GM18870 (cell line): ENCODE results near the gene ESYT2.

Experiments used
- ATAC-seq: cut with Tn5 transposase; IDR thresholded peaks from one replicate; pipeline ENCODE4 v1.9.1; 2021; ENCODE audit warnings: moderate library complexity; ENCODE audit not compliant: unreplicated experiment

ESYT2 gene

DNA sequence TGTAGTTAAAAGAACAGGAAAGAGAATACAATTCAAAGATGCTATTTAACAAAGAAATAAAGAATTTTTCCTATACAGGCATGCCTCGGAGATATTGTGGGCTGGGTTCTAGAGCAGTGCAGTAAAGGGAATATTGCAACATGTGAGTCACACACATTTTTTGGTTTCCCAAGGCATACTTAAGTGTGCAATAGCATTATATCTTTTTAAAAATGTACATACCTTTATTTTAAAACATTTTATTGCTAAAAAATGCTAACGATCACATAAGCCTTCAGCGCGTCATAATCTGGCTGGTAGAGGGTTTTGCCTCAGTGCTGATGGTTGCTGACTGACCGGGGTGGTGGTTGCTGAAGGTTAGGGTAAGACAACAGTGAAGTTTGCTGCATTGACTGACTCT, 54.4 kb downstream of the ESYT2 start:
- no peak for ATAC-seq

- ATAC-seq, result no peak
Measured at GRCh38 chr7:158772916-158773315, 56.4 kb downstream of the ESYT2 start.

- ATAC-seq, result no peak
Measured at GRCh38 chr7:158771213-158771834, 58.0 kb downstream of the ESYT2 start.

- no peak for ATAC-seq
Measured at GRCh38 chr7:158767707-158768106, 61.6 kb downstream of the ESYT2 start.

DNA sequence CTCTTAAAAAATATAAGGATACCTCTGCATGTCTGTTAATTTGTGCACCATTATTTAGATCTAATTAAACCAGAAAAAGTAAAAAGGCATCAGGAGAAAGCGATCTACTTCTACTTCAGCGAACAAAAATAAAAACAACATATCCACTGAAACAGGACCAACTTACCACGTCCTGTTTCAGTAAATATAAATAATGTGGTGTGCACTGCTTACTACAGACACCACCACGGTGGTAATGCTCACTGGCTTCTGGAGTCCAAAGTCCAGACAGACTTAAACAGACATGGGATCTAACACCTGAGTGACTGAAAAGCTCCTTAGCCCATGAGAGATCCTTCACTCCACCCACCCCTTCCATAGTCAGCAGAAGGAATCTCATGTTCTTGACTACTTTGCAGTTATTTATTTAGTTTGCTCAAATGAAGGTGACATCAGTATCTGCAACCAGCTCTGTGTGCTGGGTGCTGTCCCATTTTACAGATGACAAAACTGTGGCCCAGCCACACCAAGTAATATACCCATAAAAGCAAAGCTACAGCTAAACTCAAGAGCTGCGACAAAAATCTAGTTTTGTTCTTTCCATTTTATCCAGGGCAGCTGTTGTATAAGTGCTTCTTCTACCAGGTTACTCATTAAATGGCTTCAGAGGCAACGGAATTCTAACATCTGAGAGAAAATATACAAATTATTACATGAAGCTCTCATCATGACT, 62.6 kb downstream of the ESYT2 start:
- ATAC-seq, result peak; percentile 74

DNA sequence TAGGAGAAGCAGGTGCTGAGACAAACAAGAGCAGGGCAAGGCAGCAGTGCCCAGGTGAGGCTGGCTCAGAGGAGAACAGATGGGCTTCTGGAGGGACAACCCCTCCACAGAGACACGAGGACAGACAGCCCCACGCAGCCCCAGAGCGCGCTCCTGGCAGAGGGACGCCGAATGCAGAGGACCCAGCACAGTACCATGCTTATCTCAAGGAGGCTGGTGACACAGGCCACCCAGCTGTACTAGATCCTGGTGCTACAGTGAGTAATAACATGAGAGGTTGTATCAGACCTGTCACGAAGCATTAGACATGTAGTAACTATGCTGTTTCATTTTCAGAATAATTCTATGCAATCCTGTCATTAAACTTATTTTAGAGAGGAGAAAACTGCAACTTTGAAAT, 64.3 kb downstream of the ESYT2 start:
- ATAC-seq, result no peak

GRCh38 chr7:158763454-158764033, 65.8 kb downstream of the ESYT2 start:
- ATAC-seq, result no peak

DNA sequence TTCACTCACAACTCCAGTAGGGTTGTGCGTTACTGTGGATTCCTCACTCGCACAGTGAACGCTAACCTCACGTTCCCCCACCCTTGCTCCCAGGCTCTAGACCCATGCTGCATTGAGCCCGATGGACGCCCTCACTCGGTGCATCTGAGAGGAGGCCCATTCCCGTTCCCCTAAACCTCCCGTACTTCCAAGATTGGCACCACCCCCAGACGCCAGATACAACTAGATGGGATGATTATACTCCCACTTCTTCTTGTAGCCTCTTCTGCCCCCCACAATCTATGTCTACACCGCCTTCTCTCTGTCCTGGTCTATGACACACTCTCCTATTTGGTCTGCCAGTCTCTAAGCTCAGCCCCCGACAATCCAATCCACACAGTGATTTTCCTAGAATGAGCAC, 67.4 kb downstream of the ESYT2 start:
- no peak for ATAC-seq

DNA sequence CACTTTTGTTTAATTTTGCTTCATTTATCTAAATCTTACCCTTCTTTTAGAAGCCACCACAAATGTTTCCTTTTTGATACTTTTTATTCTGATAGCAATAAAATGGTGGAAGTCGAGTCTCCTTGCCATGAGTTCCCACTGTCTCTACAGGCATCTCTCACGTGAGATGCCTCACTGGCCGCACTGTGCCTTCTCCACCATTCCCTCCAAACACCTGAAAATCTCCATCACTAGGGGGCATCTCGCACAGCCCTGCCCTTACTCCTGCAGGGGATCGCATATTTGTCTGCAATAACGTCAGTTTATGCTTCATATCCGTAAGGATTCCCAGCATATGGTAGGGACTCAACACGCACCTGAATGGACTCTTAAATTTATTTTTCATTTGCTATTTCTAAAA, 68.4 kb downstream of the ESYT2 start:
- no peak for ATAC-seq

DNA sequence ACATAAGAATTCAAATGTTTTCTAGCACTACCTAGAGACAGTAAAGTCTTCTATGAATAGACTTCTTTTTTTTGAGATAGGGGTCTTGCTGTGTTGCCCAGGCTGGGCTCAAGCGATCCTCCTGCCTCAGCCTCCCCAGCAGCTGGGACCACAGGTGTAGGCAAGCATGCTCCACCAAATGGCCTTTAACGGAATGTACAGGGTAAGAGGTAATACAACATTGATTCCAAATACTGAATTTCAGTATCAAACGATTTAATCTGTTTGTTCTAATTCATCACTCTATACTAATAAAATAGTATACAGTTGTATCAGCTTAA, 68.9 kb downstream of the ESYT2 start:
- ATAC-seq, result no peak

GRCh38 chr7:158759749-158760444, 69.4 kb downstream of the ESYT2 start:
- no peak for ATAC-seq

GRCh38 chr7:158759245-158759614, 70.1 kb downstream of the ESYT2 start:
- no peak for ATAC-seq

GRCh38 chr7:158758586-158759244, 70.6 kb downstream of the ESYT2 start:
- ATAC-seq, result no peak

- ATAC-seq, result no peak
Measured at GRCh38 chr7:158757404-158757989, 71.8 kb downstream of the ESYT2 start.

GRCh38 chr7:158754746-158755444, 74.4 kb downstream of the ESYT2 start:
- no peak for ATAC-seq

DNA sequence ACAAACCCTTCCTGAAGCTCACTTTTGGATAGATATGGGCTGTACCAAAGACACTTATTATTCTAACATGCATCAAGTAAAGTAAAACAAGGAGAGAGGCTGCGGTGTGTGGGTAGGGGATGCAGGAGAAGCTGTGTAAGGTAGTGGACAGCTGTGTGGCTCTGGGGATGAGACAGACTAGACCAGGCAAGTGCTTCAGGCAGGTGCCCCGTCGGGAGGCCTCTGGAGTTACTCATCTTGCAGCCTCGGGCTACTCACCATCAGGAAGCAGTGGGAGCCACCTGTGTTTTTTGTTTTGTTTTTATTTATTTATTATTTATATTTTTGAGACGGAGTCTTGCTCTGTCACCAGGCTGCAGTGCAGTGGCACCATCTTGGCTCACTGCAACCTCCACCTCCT, 75.4 kb downstream of the ESYT2 start:
- ATAC-seq, result no peak

- ATAC-seq, result no peak
Measured at GRCh38 chr7:158751751-158752150, 77.6 kb downstream of the ESYT2 start.

DNA sequence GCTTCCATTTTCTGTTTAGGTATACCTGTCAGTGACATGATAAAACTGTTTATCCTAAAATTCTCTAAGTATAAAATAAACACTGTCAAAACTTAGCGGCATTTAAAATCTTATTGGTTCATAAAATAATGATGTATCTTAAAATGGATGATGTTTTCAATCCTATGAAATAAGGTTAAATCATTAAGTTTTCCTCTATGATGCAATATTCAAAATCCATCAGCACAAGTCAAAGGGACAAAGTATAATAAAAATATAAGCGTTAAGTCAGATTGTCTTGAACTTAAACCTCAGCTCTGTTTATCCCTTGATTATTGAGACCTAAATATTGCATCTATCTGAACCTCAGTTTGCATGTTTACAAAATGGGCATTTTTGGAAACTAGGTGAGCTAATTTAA, 78.1 kb downstream of the ESYT2 start:
- ATAC-seq, result no peak

DNA sequence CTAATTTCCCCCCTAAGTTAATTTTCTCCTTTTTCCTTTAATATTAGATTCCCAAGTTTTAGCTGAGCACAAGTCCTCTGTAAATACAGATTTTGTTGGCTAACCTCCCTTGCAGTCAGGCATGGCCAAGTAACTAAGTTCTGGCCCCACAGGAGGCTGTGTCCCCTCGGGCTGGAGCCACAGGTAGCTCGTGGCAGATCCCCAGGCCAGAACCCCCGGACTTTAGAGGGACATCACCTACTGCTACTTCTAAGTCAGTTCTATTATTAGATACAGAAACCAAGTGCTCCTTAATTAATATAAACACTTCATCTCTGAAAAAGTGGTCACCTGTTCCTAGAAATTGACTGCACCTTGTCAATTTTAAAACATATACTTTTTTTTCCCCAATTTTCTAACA, 78.6 kb downstream of the ESYT2 start:
- no peak for ATAC-seq

GRCh38 chr7:158749396-158749795, 79.9 kb downstream of the ESYT2 start:
- ATAC-seq, result no peak

DNA sequence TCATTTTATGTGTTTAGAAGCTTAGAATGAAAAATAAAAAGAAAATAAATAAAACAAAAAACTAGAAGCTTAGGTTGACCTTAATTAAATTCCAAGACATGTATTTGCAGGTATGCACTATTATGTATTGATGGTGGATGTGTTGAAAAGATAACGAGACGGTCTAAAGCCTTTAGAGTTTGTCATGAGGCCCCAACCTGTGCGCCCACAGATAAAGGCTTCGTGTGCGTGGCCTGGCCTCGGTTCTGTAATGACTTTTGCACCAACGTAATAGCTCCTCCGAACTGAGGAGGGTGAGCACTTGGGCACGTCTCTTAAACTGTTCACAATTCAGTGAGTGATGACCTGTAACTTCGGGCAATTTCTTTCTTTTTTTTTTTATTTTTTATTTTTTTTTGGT, 81.0 kb downstream of the ESYT2 start:
- no peak for ATAC-seq
